T-cell (primary cell): Measurements from ENCODE around the gene ZSCAN1. TPM values are rescaled to one million over a fixed set of nuclear protein-coding genes. Genes with fewer than 3 reads are reported as not detected.

ENCODE experiments used
- ATAC-seq, 4 experiments: fragments of 200-7000 bp in 3 of 4; fragments of 150-1000 bp in 1 of 4; cut with Tn5 transposase; replicated peaks in 1 of 4; 1 replicate in 3 of 4; 2 replicates in 1 of 4; pipeline ENCODE4 v1.10.0; 2021; ENCODE audit warnings: moderate library complexity in 3 of 4, mild to moderate bottlenecking in 2 of 4, moderate number of reproducible peaks in 1 of 4
- CTCF ChIA-PET, 2 donors: fragments of 300-600 bp; sonication (Branson Sonifier 250); formaldehyde crosslinking; loops; one replicate each; lab custom pipeline; 2022; ENCODE audit warnings: antibody characterized with exemption in 2 of 2; lab: Charles Lee
- POLR2A ChIA-PET, 2 donors: fragments of 300-600 bp; sonication (Branson Sonifier 250); formaldehyde crosslinking; loops; one replicate each; lab custom pipeline; 2022; ENCODE audit warnings: antibody characterized with exemption in 2 of 2; lab: Charles Lee
- DNase-seq, 35 experiments: peaks; one replicate each; pipeline versions ENCODE4 v3.0.0 to v3.0.0-alpha.2; 2013 to 2023
- H3K27ac ChIP-seq: one replicate; pipeline ENCODE4 v1.5.1; 2013; ENCODE audit warnings: low read length
- H3K27me3 ChIP-seq, 2 experiments: replicated peaks in 1 of 2; 1 replicate in 1 of 2; 2 replicates in 1 of 2; pipeline versions ENCODE4 v1.6.1 to v1.7.0; 2013; ENCODE audit warnings: low read length in 1 of 2, mixed read lengths in 1 of 2; ENCODE audit not compliant: control insufficient read depth in 2 of 2, insufficient read depth in 2 of 2; ENCODE audit errors: extremely low read depth in 1 of 2
- H3K36me3 ChIP-seq, 2 donors: 1 replicate in 1 of 2; 2 replicates in 1 of 2; pipeline versions ENCODE4 v1.6.1 to v1.7.0; 2013; ENCODE audit warnings: low read length in 1 of 2; ENCODE audit not compliant: control insufficient read depth in 2 of 2, insufficient read depth in 1 of 2; ENCODE audit errors: extremely low read depth in 1 of 2
- H3K4me1 ChIP-seq, 2 experiments: 1 replicate in 1 of 2; 2 replicates in 1 of 2; pipeline versions ENCODE4 v1.6.1 to v1.7.0; 2013; ENCODE audit warnings: low read length in 2 of 2, mixed read lengths in 1 of 2; ENCODE audit not compliant: insufficient read depth in 2 of 2, control insufficient read depth in 1 of 2; ENCODE audit errors: extremely low read depth in 1 of 2
- H3K4me3 ChIP-seq, 2 donors: 1 replicate in 1 of 2; 2 replicates in 1 of 2; pipeline versions ENCODE4 v1.5.1 to v1.7.0; 2013; ENCODE audit warnings: mild to moderate bottlenecking in 2 of 2, low read length in 1 of 2, moderate library complexity in 1 of 2; ENCODE audit not compliant: control insufficient read depth in 1 of 2; ENCODE audit errors: extremely low read depth in 1 of 2
- H3K9me3 ChIP-seq: 2 replicates; pipeline ENCODE4 v1.7.0; 2013
- H3K27ac Mint-ChIP-seq, 2 donors: one replicate each; pipeline ENCODE4 v1.8.0; 2020 to 2021; ENCODE audit warnings: mild to moderate bottlenecking in 2 of 2, mixed read lengths in 2 of 2
- H3K27me3 Mint-ChIP-seq, 2 donors: one replicate each; pipeline ENCODE4 v1.8.0; 2021 to 2022; ENCODE audit warnings: mixed read lengths in 2 of 2
- H3K36me3 Mint-ChIP-seq: one replicate; pipeline ENCODE4 v1.8.0; 2021; ENCODE audit warnings: mixed read lengths
- H3K4me1 Mint-ChIP-seq, 3 donors: one replicate each; pipeline ENCODE4 v1.8.0; 2020 to 2022; ENCODE audit warnings: mixed read lengths in 3 of 3, mild to moderate bottlenecking in 1 of 3
- H3K4me3 Mint-ChIP-seq, 3 donors: one replicate each; pipeline ENCODE4 v1.8.0; 2020 to 2022; ENCODE audit warnings: mild to moderate bottlenecking in 3 of 3, mixed read lengths in 3 of 3, moderate library complexity in 3 of 3
- H3K9me3 Mint-ChIP-seq, 3 donors: one replicate each; pipeline ENCODE4 v1.8.0; 2020 to 2022; ENCODE audit warnings: mixed read lengths in 3 of 3
- WGBS: methylation state at CpG from one replicate; pipeline ENCODE4 v1.1.5; 2013; ENCODE audit warnings: missing lambda C conversion rate; ENCODE audit not compliant: insufficient coverage; 5-methylcytosine and 5-hydroxymethylcytosine counted together
- total RNA-seq, 35 experiments: library from RNA in 6 of 35; stranded (reverse) in 6 of 35; fragments of 120-200 nt in 1 of 35; gene quantifications; one replicate each; pipeline versions ENCODE4 v1.2.1 to v1.2.4 and lab custom pipeline; 2013 to 2026

Gene ZSCAN1
- total RNA-seq, 5 donors from 2014 or later (not counting 1 experiment from before 2014, with no cell fraction given), result not detected

- no peaks in the 10 kb centered on the region for H3K9me3 ChIP-seq
Observed at GRCh38 chr19:58035863-58036262, 2.0 kb downstream of the ZSCAN1 start.

GRCh38 chr19:58037927-58038687 lies 4.3 kb downstream of the ZSCAN1 start:
- H3K27ac Mint-ChIP-seq, result no peak overlapping the region
- POLR2A ChIA-PET, result no interaction called here
- WGBS, result 55% methylated on average over 31 of the region's 44 CpGs
- peaks cover 19 to 27% of the 10 kb centered on the region in 2 donors for H3K27me3 Mint-ChIP-seq
- H3K4me1 Mint-ChIP-seq, result peaks cover 0 to 1% (median 0%) of the 10 kb centered on the region in 3 donors
- Histone ChIP-seq H3K27me3 (peaks cover 0 to 71% of the 10 kb centered on the region in 2 experiments), H3K4me1 (no peaks in the 10 kb centered on the region), H3K9me3 (no peaks in the 10 kb centered on the region), H3K27ac (no peak overlapping the region), H3K4me3 (no peak overlapping the region), H3K36me3 (no peaks in the 10 kb centered on the region)
- ATAC-seq (no peak), DNase-seq (no peak)
- no peak overlapping the region for H3K4me3 Mint-ChIP-seq
- CTCF ChIA-PET, result no interaction called here
- peaks cover 23% of the 10 kb centered on the region for H3K36me3 Mint-ChIP-seq
- peaks cover 14 to 37% (median 27%) of the 10 kb centered on the region in 3 donors for H3K9me3 Mint-ChIP-seq

More at GRCh38 chr19:58035863-58036262, 2.0 kb downstream of the ZSCAN1 start:
- Mint-ChIP-seq H3K4me3 (no peak overlapping the region), H3K27me3 (peaks cover 19 to 27% of the 10 kb centered on the region in 2 donors), H3K4me1 (peaks cover 0 to 1% (median 0%) of the 10 kb centered on the region in 3 donors), H3K27ac (no peak overlapping the region), H3K9me3 (peaks cover 13 to 29% (median 24%) of the 10 kb centered on the region in 3 donors), H3K36me3 (peaks cover 20% of the 10 kb centered on the region)
- peaks cover 0 to 68% of the 10 kb centered on the region in 2 experiments for H3K27me3 ChIP-seq
- CTCF ChIA-PET, result no interaction called here
- no peak for DNase-seq
- no peak overlapping the region for H3K27ac ChIP-seq
- H3K4me1 ChIP-seq, result no peaks in the 10 kb centered on the region
- POLR2A ChIA-PET, result no interaction called here
- H3K4me3 ChIP-seq, result no peak overlapping the region
- no peaks in the 10 kb centered on the region for H3K36me3 ChIP-seq
- WGBS, result 100% methylated on average over 3 of the region's 8 CpGs
- ATAC-seq, result no peak

- ChIA-PET CTCF (no interaction called here), POLR2A (no interaction called here)
- Histone ChIP-seq H3K36me3 (no peaks in the 10 kb centered on the region), H3K4me3 (no peak overlapping the region), H3K27me3 (peaks cover 0 to 65% of the 10 kb centered on the region in 2 experiments), H3K9me3 (no peaks in the 10 kb centered on the region), H3K4me1 (no peaks in the 10 kb centered on the region), H3K27ac (no peak overlapping the region)
- H3K9me3 Mint-ChIP-seq, result peaks cover 14 to 42% (median 30%) of the 10 kb centered on the region in 3 donors
- peaks cover 23% of the 10 kb centered on the region for H3K36me3 Mint-ChIP-seq
- peaks cover 19 to 24% of the 10 kb centered on the region in 2 donors for H3K27me3 Mint-ChIP-seq
- WGBS, result 27% methylated on average over 3 of the region's 8 CpGs
- peaks cover 0 to 1% (median 0%) of the 10 kb centered on the region in 3 donors for H3K4me1 Mint-ChIP-seq
- H3K4me3 Mint-ChIP-seq, result no peak overlapping the region
- DNase-seq, result no peak
- no peak for ATAC-seq
- H3K27ac Mint-ChIP-seq, result no peak overlapping the region
Observed at GRCh38 chr19:58038688-58039204, 4.9 kb downstream of the ZSCAN1 start.

- 89% methylated on average over 20 of the region's 21 CpGs for WGBS
- Histone ChIP-seq H3K4me1 (no peaks in the 10 kb centered on the region), H3K36me3 (no peaks in the 10 kb centered on the region), H3K9me3 (no peaks in the 10 kb centered on the region), H3K4me3 (no peak overlapping the region), H3K27ac (no peak overlapping the region), H3K27me3 (peaks cover 0 to 51% of the 10 kb centered on the region in 2 experiments)
- ChIA-PET POLR2A (no interaction called here), CTCF (no interaction called here)
- Mint-ChIP-seq H3K4me1 (no peaks in the 10 kb centered on the region), H3K9me3 (peaks cover 13 to 35% (median 21%) of the 10 kb centered on the region in 3 donors), H3K27me3 (peaks cover 7 to 11% of the 10 kb centered on the region in 2 donors), H3K4me3 (no peak overlapping the region), H3K27ac (no peak overlapping the region), H3K36me3 (peaks cover 10% of the 10 kb centered on the region)
- DNase-seq (no peak), ATAC-seq (no peak)
Observed at GRCh38 chr19:58040751-58041525, 7.1 kb downstream of the ZSCAN1 start.

DNA sequence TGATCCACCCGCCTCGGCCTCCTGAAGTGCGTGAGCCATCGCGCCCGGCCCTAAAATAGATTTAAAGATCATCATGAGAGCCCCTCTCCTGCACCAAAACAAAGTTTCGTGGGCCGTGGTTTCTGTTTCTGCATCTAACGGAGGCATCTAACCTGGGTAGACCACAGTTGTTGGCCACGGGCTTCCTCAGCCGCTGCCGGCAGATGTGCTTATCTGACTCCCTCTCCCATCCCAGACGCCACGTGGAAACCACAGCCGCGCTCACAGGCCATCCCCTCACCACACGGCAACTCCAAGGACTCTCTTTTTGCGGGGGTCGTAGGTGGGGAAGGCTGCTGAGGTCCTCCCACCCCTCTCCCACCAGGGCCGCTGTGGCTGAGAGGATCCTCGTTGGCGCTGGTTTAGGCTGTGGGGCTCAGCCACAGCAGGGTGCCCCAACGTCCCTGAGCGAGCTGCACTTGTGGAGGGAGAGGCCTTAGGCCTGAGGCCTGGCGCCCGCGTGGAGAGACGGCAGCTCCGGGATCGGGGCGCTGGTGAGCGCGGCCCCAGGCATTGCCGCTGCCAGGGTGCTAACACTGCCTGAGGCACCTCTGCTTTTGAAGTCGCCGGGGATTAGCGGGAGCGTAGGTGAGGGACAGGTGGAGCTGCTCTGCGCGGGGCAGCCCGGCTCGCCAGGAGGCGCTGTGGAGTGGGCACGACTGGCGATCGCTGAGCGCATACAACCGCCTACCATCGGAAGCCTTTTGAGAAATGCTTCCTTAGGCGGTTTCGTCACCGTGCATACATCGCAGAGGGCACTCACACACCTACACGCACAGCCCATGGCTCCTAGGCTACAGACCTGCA lies 8.9 kb downstream of the ZSCAN1 start:
- no peak overlapping the region for H3K27ac ChIP-seq
- peaks cover 0 to 42% of the 10 kb centered on the region in 2 experiments for H3K27me3 ChIP-seq
- H3K9me3 Mint-ChIP-seq, result peaks cover 18 to 34% (median 24%) of the 10 kb centered on the region in 3 donors
- no peak overlapping the region for H3K4me3 ChIP-seq
- ChIA-PET CTCF (no interaction called here), POLR2A (no interaction called here)
- H3K4me1 Mint-ChIP-seq, result no peaks in the 10 kb centered on the region
- H3K27ac Mint-ChIP-seq, result no peak overlapping the region
- no peaks in the 10 kb centered on the region for H3K4me1 ChIP-seq
- no peaks in the 10 kb centered on the region for H3K9me3 ChIP-seq
- H3K4me3 Mint-ChIP-seq, result no peak overlapping the region
- no peaks in the 10 kb centered on the region for H3K36me3 ChIP-seq
- H3K27me3 Mint-ChIP-seq, result peaks cover 0 to 4% of the 10 kb centered on the region in 2 donors
- ATAC-seq (no peak), DNase-seq (no peak)
- H3K36me3 Mint-ChIP-seq, result peaks cover 9% of the 10 kb centered on the region
- 50% methylated on average over 39 of the region's 54 CpGs for WGBS
